Brain pericyte (primary cell): ENCODE data around the gene EIPR1.
"Not testable (repeated sequence)": the region's sequence is repeated elsewhere in the genome, so short reads cannot be mapped to it uniquely, and the experiment has no call there.

ENCODE experiments used
- DNase-seq: peaks from one replicate; pipeline ENCODE4 v3.0.0-alpha.2; 2012; ENCODE audit warnings: low read depth, low spot score

EIPR1 gene

DNA sequence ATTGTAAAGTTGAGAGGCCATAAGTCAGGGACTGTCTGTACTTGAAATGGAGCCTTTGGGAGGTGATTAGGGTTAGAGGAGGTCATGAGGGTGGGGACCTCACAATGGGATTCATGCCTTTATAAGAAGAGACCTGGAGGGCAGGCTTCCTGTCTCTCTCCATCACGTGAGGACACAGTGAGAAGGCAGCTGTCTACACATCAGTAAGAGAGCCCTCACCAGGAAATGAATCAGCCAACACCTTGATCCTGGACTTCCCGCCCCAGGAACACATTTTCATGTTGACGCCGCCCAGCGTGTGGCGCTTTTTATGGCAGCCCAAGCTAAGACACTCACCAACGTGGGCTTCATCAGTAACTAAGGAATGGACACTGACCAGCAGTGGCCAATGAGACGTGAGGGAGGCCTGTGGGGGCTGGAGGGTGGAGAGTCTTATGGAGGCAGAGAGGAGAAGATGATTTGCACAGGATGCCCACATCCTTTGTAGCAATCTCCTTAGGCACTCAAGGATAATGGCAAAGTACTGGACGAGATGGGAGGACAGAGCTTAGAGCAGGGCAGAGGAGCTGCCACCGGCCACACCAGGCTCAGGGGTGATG lies 162.7 kb downstream of the EIPR1 start:
- DNase-seq = no peak

GRCh38 chr2:3214065-3214464 lies 163.6 kb downstream of the EIPR1 start:
- no peak for DNase-seq

GRCh38 chr2:3212984-3213383 lies 164.6 kb downstream of the EIPR1 start:
- no peak for DNase-seq

DNA sequence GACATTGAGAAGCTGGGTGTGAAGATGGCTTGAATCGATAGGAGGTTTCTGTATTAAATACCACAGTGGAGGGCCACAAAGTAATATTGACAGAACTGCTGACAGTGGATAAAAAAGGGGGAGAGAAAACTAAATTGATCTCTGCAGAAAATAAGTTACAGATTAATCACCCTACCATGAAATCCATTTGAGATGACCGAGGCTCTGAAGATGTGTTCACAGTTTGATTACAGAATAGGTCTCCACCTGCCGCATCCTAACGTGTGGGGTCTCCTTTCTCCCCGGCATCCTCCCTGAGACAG lies 165.6 kb downstream of the EIPR1 start:
- no peak for DNase-seq

DNA sequence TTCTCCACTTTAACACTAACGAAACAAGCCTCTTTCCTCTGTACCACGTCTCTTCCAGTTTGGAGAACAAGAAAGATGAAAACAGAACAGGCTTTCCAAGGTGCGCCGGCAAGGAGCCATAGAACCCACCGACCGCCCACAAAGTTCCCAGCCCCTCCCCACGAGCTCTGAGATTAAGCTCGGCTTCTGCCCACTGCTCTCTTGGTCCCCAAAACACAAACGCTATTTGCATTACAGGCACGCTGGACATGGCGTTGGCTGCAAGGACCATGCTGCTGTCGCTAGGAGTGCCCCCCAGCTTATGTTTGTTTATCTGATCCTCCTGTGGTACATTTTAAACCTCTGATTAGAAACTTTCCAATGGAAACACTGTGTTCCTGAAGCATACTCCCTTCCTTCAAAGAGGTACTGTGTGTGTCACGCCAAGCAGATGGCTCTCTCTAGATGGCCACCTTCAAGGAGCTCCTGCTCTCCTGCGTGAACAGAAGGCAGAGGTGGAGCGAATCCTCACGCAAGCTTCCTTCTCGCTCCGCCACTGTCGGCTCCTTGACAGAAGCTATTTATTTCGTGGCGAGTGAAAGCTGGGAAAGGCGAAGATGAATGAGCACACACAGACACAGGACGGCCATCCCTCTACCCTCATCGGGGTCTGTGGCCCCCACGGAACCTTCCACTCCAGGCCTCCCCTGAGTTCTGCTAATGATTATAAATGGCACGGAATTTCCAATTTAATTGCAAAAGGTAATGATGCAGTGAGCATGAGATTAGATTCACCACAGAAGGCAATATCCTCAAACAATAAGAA lies 166.2 kb downstream of the EIPR1 start:
- DNase-seq = no peak

- no peak for DNase-seq
Measured at GRCh38 chr2:3210257-3210656, 167.4 kb downstream of the EIPR1 start.

DNA sequence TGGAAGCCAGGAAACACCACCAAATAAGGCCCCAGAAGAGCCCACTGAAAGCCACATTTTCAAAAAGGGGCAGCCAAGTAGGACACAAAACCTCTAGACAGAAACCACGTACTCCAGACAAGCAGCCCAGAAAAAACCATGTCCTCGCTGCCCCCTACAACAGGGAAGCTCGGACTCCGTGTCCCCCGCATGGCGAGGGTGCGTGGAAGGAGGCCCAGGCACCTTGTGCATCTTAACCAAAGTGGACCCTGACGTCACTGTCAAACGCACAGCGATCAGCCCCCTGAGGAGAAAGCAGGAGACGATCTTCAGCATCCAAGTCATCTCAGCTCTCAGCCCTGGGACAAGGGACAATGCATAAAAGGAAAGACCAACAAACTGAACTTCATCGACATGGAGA lies 168.4 kb downstream of the EIPR1 start:
- DNase-seq = no peak

DNA sequence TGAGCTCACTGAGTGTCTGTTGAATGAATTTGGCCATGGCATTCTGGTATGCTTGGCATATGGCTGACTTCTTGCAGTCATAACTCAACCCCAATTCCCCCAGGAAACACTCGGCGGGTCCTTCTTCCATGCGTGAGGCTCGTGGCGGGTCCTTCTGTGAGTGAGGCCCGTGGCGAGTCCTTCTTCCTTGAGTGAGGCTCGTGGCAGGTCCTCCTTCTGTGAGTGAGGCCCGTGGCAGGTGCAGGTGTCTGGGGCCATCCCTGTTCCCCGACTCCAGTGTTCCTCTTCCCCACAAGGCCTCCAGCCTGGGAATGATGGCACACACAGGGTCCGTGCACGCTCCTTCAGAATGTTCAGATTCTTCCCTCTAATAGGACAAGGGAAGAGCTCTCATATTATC lies 169.0 kb downstream of the EIPR1 start:
- DNase-seq = no peak

DNA sequence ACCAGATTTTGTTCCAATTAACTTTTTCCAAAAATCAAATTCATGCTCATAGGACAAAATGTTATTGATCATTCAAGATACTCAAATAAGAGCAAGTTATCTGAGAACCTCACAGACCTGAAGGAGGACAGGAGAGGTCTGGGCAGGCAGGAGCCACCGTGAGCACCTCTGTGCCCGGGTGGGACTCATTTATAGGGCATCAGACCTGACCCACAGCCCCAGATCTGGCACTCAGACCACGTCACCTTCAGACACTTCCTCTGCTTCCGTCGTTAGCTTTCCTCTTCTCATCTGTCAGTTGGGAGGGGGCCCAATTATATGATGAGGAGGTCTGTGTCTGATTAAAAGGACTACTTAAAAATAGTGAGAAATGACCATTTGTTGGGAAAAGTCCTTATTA lies 169.4 kb downstream of the EIPR1 start:
- DNase-seq = no peak

DNA sequence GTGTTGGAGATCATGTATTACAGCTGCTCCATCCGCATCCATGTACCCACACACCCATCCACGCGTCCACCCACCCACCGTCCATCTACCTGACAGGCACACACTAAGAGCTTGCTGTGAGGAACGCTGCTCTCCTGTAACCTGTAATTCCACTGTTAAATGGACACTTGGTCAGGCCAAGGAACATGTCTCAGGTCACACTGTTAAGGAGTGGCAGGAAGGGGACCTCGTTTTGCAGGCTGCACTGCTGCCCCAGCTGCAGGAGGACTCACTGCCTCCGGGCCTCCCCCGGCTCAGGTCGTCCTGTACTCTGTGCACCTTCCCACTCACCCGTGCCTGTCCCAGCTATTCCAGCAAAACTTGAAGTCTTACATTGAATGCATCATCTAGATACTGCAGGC lies 170.5 kb downstream of the EIPR1 start:
- no peak for DNase-seq

DNA sequence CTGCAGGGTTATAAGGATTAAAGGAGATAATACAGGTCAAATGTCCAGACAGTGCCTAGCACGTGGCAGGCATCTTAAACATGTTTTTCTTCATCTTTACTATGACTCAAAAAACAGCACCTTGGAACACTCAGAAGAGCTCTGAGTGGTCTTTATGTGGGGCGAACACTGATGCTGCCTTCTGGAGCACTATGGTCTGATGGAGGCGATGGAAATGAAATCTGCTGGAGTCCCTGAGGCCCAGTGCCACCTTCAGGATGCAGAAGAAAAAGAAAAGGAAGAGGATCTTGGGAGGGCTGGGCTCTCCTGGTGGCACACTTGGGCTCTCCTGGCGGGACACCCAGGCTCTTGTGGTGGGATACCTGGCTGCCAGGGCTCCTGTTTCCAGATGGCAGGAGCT lies 171.8 kb downstream of the EIPR1 start:
- no peak for DNase-seq

DNA sequence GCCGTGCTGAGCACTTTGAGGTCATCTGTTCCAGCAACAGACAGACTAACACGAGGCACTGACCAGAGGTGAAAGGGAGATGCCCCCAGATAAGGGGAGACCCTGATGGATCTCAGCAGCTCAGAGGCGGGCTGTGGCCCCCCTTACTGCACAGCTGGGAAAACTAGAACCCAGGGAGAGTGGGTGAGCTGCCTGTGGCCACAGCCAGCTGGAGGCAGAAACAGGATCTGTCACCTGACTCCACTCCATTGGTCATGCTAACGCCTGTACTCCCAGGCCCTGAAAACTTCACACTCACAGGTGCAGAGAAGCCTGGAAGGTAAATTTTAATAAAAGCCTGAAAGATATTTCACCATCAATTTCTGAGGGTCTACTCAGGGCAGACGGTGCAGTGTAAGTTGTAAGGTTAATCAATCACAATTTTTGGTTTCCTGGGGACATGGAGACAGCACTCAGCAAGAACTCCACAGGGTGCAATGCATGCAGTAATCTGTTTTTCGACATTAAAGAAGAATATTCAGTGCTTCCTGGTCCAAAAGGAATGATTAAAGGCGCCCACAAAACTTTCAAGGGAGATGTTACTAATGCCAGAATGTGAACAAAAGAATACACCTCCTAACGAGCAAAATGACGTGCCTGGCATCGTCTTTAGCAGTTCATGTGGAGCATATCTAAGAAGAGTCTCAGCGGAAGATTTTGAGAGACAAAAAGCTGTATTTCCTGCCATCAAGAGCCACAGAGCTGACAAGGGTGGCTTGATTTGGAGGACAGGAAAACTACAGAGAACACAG lies 173.4 kb downstream of the EIPR1 start:
- no peak for DNase-seq

- no peak for DNase-seq
Measured at GRCh38 chr2:3203497-3204019, 174.1 kb downstream of the EIPR1 start.

- DNase-seq = no peak
Measured at GRCh38 chr2:3202926-3203325, 174.7 kb downstream of the EIPR1 start.

GRCh38 chr2:3201281-3201680 lies 176.3 kb downstream of the EIPR1 start:
- DNase-seq = no peak

DNA sequence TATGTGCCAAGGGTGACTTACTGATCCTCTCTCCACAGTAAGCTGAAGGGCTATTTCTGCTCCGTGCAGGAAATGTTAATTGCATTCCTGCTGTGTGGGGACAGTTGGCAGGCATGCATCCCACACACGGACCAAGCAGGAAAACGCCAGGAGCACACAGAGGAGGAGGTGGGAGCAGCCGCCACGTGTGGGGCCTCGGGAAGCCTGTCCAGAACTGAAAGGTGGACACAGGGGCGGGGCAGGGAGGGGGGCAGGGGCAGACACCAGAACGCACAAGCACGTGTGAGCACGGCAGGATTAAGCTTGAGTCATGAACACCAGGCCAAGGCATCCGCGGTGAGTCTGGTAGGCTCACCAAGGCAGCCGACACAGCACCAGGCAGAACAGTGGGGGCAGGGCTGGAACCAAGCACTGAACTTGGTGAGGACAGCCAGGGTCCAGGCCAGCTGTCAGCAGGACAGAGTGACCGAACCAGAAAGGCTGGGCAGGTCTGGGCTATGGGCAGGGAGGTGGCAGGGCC lies 177.1 kb downstream of the EIPR1 start:
- no peak for DNase-seq

DNA sequence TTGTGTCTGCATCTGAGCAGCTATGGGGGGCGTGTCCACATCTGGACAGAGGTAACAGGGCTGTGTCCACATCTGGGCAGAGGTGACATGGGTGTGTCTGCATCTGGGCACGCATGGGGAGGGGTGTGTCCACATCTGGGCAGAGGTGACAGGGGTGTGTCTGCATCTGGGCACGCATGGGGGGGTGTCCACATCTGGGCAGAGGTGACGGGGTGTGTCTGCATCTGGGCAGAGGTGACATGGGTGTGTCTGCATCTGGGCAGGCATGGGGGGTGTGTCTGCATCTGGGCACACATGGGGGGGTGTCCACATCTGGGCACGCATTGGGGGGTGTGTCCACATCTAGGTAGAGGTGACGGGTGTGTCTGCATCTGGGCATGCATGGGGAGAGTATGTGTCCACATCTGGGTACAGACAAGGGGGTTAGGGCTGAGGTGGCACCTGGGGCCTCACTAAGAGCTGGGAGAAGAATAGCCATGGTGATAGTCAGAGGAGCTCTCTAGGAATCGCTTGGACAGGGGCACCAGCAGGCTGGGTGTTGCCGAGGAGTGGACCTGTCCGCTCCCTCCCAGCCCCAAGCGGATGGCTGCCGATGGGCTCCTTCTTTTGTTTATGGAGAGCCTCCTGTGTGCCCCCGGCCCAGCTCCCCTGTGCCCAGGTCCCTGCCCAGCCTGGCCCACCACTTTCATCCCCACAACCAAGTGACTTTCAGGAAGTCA lies 177.8 kb downstream of the EIPR1 start:
- DNase-seq = no peak

DNA sequence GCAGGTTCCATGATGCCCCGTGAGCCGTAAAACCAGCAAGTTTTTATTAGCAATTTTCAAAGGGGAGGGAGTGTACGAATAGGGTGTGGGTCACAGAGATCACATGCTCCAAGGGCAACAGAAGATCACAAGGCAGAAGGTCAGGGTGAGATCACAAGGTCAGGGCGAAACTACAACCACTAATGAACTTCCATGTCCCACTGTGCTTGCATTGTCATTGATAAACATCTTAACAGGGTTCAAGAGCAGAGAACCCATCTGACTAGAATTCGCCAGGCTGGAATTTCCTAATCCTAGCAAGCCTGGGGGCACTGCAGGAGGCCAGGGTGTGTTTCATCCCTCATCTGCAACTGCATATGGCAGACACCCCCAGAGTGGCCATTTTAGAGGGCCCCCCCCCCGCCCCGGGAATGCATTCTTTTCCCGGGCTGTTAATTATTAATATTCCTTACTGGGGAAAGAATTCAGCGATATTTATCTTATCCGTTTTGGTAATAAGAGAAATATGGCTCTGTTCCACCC lies 178.9 kb downstream of the EIPR1 start:
- DNase-seq = not testable (repeated sequence)

GRCh38 chr2:3198119-3198518 lies 179.5 kb downstream of the EIPR1 start:
- DNase-seq = no peak

GRCh38 chr2:3197308-3197707 lies 180.3 kb downstream of the EIPR1 start:
- no peak for DNase-seq

- no peak for DNase-seq
Measured at GRCh38 chr2:3196716-3197115, 180.9 kb downstream of the EIPR1 start.
